HCT116 (cell line): ENCODE data around the gene MTPN. TPM values are rescaled to one million over a fixed set of nuclear protein-coding genes. Genes with fewer than 3 reads are reported as not detected.

Experiments used
- ATAC-seq: fragments of 200-7000 bp; cut with Tn5 transposase; 2 replicates; pipeline ENCODE4 v1.9.1; 2020; ENCODE audit warnings: mild to moderate bottlenecking, moderate library complexity
- BruUV-seq: library from RNA; stranded (reverse); fragments of 400-500 nt; replicated peaks from 2 replicates; lab custom pipeline; 2021; lab: Mats Ljungman, UMichigan
- CTCF ChIA-PET: fragments of 300-600 bp; sonication (Branson Sonifier 250); formaldehyde crosslinking; loops from one replicate; lab custom pipeline; 2021; ENCODE audit warnings: antibody characterized with exemption; lab: Charles Lee
- POLR2A ChIA-PET: fragments of 300-600, 350-600 bp; sonication (Branson Sonifier 250); formaldehyde crosslinking; loops from one replicate; lab custom pipeline; 2021; ENCODE audit warnings: antibody characterized with exemption; lab: Charles Lee
- RAD21 ChIA-PET, 2 experiments: fragments of 300-600 bp; sonication (Branson Sonifier 250); formaldehyde crosslinking; loops; one replicate each; lab custom pipeline; 2023; ENCODE audit warnings: low total read pairs in 2 of 2; ENCODE audit not compliant: uncharacterized antibody in 2 of 2, unreplicated experiment in 2 of 2, low non-redundant PET in 1 of 2; lab: Charles Lee
- DNase-seq: peaks from one replicate; pipeline ENCODE4 v3.0.0-alpha.2; 2010; ENCODE audit warnings: low read depth, low spot score
- H2AFZ ChIP-seq: fragments of 200-600 bp; shearing (Covaris generic), sonication (generic); 2 replicates; pipeline ENCODE4 v1.6.1; 2017; ENCODE audit warnings: low read depth, mixed run types, mixed read lengths, antibody characterized with exemption, low read length; ENCODE audit not compliant: poor library complexity, severe bottlenecking
- H3K27ac ChIP-seq: 2 replicates; pipeline ENCODE4 v1.5.1; 2012; ENCODE audit warnings: low read depth, low read length
- H3K27me3 ChIP-seq: fragments of 200-600 bp; sonication (generic); 2 replicates; pipeline ENCODE4 v1.6.1; 2016; ENCODE audit warnings: mixed run types, low read length, mixed read lengths; ENCODE audit not compliant: insufficient read depth
- H3K36me3 ChIP-seq, 2 experiments: fragments of 200-500 bp in 1 of 2; fragments of 200-600 bp in 1 of 2; sonication (Bioruptor generic) in 1 of 2; sonication (generic) in 1 of 2; 2 replicates each; pipeline versions ENCODE4 v1.5.1 to v1.6.1; 2014 to 2016; ENCODE audit warnings: low read length in 2 of 2, inconsistent platforms in 1 of 2, mixed read lengths in 1 of 2, mixed run types in 1 of 2; ENCODE audit not compliant: insufficient read depth in 2 of 2, control insufficient read depth in 1 of 2
- H3K4me1 ChIP-seq, 2 experiments: fragments of 200-600 bp in 1 of 2; sonication (generic) in 1 of 2; 2 replicates each; pipeline versions ENCODE4 v1.5.1 to v1.6.1; 2012 to 2017; ENCODE audit warnings: low read length in 2 of 2, inconsistent platforms in 1 of 2, mild to moderate bottlenecking in 1 of 2, mixed read lengths in 1 of 2, mixed run types in 1 of 2, moderate library complexity in 1 of 2; ENCODE audit not compliant: insufficient read depth in 2 of 2, control insufficient read depth in 1 of 2
- H3K4me2 ChIP-seq: fragments of 200-600 bp; sonication (generic); 2 replicates; pipeline ENCODE4 v1.6.1; 2017; ENCODE audit warnings: mixed run types, low read length, mixed read lengths
- H3K4me3 ChIP-seq, 2 experiments: fragments of 200-600 bp in 1 of 2; sonication (generic) in 1 of 2; replicated peaks in 1 of 2; 2 replicates each; pipeline ENCODE4 v1.5.1; 2011 to 2016; ENCODE audit warnings: low read length in 2 of 2, control low read depth in 1 of 2, low read depth in 1 of 2, mild to moderate bottlenecking in 1 of 2, mixed read lengths in 1 of 2, mixed run types in 1 of 2
- H3K79me2 ChIP-seq: fragments of 200-600 bp; sonication (generic); 2 replicates; pipeline ENCODE4 v1.6.1; 2017; ENCODE audit warnings: mild to moderate bottlenecking, mixed run types, low read length, moderate library complexity, mixed read lengths; ENCODE audit not compliant: insufficient read depth
- H3K9ac ChIP-seq: fragments of 200-600 bp; sonication (generic); 2 replicates; pipeline ENCODE4 v1.6.1; 2016; ENCODE audit warnings: low read length, mixed read lengths
- H3K9me2 ChIP-seq: fragments of 200-600 bp; sonication (generic), shearing (Covaris generic); 2 replicates; pipeline ENCODE4 v1.6.1; 2017; ENCODE audit warnings: mixed run types, mild to moderate bottlenecking, moderate library complexity; ENCODE audit not compliant: insufficient read depth
- H3K9me3 ChIP-seq, 2 experiments: fragments of 200-500 bp in 1 of 2; fragments of 200-600 bp in 1 of 2; sonication (Bioruptor generic) in 1 of 2; sonication (generic) in 1 of 2; 2 replicates each; pipeline ENCODE4 v1.6.1; 2014 to 2017; ENCODE audit warnings: low read length in 2 of 2, mixed read lengths in 2 of 2, inconsistent platforms in 1 of 2, low read depth in 1 of 2, mild to moderate bottlenecking in 1 of 2, mixed run types in 1 of 2, moderate library complexity in 1 of 2; ENCODE audit not compliant: control insufficient read depth in 1 of 2, insufficient read depth in 1 of 2
- H4K20me1 ChIP-seq: fragments of 200-600 bp; sonication (generic), shearing (Covaris generic); 2 replicates; pipeline ENCODE4 v1.6.1; 2017; ENCODE audit warnings: mixed run types, mild to moderate bottlenecking, moderate library complexity; ENCODE audit not compliant: insufficient read depth
- ATF3 ChIP-seq: IDR thresholded peaks from 2 replicates; pipeline ENCODE4 v1.6.1; 2012
- ELF1 ChIP-seq: IDR thresholded peaks from 2 replicates; pipeline ENCODE4 v1.6.1; 2012; ENCODE audit warnings: low read depth, borderline replicate concordance
- EZH2 ChIP-seq: fragments of 200-600 bp; sonication (generic); IDR thresholded peaks from 2 replicates; pipeline ENCODE4 v1.6.1; 2017; ENCODE audit warnings: antibody characterized with exemption, mixed run types
- ZFX ChIP-seq: fragments of 450-650 bp; IDR thresholded peaks from 2 replicates; pipeline ENCODE4 v1.6.1; 2017
- intact Hi-C: fragments of 100-400 bp; cut with micrococcal nuclease; formaldehyde crosslinking; loops from 2 replicates; pipeline ENCODE4 v1.10.0; 2022
- total RNA-seq: library from RNA; stranded (reverse); gene quantifications from one replicate; pipeline ENCODE4 v1.2.1, GENCODE V29; 2021; ENCODE audit not compliant: unreplicated experiment
- TF ChIP-seq, protein P1 (sequence below), 3 experiments: fragments of 200-600 bp in 1 of 3; sonication (generic) in 1 of 3; IDR thresholded peaks in 2 of 3; conservative IDR thresholded peaks in 1 of 3; 2 replicates each; pipeline ENCODE4 v1.5.1; 2012 to 2017; ENCODE audit warnings: low read depth in 2 of 3, low read length in 2 of 3, antibody characterized with exemption in 1 of 3, borderline replicate concordance in 1 of 3, control low read depth in 1 of 3, mild to moderate bottlenecking in 1 of 3, mixed read lengths in 1 of 3, mixed run types in 1 of 3, moderate library complexity in 1 of 3; ENCODE audit not compliant: insufficient read depth in 1 of 3
- TF ChIP-seq, protein P2 (sequence below): IDR thresholded peaks from 2 replicates; pipeline ENCODE4 v1.6.1; 2012; ENCODE audit warnings: low read depth

Gene MTPN
- total RNA-seq, 1 experiment from 2014 or later = 152 TPM

GRCh38 chr7:135918134-135918533 lies 59.0 kb downstream of the MTPN start:
- ChIA-PET RAD21 (no interaction called here), CTCF (no interaction called here), POLR2A (no interaction called here)
- H3K9me2 ChIP-seq = no peaks in the 10 kb centered on the region
- no peak overlapping the region for H3K4me3 ChIP-seq
- intact Hi-C loops = no loop called here
- no peak overlapping the region for H3K9ac ChIP-seq
- no peak overlapping the region for H3K27ac ChIP-seq
- H3K36me3 ChIP-seq = no peaks in the 10 kb centered on the region
- H3K4me2 ChIP-seq = no peak overlapping the region
- no peaks in the 10 kb centered on the region for H3K9me3 ChIP-seq
- H4K20me1 ChIP-seq = no peaks in the 10 kb centered on the region
- TF ChIP-seq, protein P1, sequence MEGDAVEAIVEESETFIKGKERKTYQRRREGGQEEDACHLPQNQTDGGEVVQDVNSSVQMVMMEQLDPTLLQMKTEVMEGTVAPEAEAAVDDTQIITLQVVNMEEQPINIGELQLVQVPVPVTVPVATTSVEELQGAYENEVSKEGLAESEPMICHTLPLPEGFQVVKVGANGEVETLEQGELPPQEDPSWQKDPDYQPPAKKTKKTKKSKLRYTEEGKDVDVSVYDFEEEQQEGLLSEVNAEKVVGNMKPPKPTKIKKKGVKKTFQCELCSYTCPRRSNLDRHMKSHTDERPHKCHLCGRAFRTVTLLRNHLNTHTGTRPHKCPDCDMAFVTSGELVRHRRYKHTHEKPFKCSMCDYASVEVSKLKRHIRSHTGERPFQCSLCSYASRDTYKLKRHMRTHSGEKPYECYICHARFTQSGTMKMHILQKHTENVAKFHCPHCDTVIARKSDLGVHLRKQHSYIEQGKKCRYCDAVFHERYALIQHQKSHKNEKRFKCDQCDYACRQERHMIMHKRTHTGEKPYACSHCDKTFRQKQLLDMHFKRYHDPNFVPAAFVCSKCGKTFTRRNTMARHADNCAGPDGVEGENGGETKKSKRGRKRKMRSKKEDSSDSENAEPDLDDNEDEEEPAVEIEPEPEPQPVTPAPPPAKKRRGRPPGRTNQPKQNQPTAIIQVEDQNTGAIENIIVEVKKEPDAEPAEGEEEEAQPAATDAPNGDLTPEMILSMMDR (IDR thresholded peaks at IDR 0.05 in 2 of 3, conservative IDR thresholded peaks at IDR 0.05 in 1 of 3; ENCODE audit: borderline replicate concordance in 1 of 3, insufficient read depth in 1 of 3, low read depth in 2 of 3, low read length in 2 of 3) = no peak
- TF ChIP-seq, protein P2, sequence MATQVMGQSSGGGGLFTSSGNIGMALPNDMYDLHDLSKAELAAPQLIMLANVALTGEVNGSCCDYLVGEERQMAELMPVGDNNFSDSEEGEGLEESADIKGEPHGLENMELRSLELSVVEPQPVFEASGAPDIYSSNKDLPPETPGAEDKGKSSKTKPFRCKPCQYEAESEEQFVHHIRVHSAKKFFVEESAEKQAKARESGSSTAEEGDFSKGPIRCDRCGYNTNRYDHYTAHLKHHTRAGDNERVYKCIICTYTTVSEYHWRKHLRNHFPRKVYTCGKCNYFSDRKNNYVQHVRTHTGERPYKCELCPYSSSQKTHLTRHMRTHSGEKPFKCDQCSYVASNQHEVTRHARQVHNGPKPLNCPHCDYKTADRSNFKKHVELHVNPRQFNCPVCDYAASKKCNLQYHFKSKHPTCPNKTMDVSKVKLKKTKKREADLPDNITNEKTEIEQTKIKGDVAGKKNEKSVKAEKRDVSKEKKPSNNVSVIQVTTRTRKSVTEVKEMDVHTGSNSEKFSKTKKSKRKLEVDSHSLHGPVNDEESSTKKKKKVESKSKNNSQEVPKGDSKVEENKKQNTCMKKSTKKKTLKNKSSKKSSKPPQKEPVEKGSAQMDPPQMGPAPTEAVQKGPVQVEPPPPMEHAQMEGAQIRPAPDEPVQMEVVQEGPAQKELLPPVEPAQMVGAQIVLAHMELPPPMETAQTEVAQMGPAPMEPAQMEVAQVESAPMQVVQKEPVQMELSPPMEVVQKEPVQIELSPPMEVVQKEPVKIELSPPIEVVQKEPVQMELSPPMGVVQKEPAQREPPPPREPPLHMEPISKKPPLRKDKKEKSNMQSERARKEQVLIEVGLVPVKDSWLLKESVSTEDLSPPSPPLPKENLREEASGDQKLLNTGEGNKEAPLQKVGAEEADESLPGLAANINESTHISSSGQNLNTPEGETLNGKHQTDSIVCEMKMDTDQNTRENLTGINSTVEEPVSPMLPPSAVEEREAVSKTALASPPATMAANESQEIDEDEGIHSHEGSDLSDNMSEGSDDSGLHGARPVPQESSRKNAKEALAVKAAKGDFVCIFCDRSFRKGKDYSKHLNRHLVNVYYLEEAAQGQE = no peak
- TF ChIP-seq ATF3 (no peak), ZFX (no peak), EZH2 (no peak), ELF1 (no peak)
- H2AFZ ChIP-seq = no peak overlapping the region
- peaks cover 0 to 6% of the 10 kb centered on the region in 2 experiments; a peak in 2 of 4 replicates for H3K4me1 ChIP-seq
- no peaks in the 10 kb centered on the region for H3K79me2 ChIP-seq
- no peak for DNase-seq
- H3K27me3 ChIP-seq = no peaks in the 10 kb centered on the region
- no TSS peak for BruUV-seq
- ATAC-seq = no peak
